ENCODE measurements around the gene PSAT1.

- TF ChIP-seq POLR2A (IDR thresholded peaks at IDR 0.05) (no peak), CTCF (IDR thresholded peaks at IDR 0.05) (no peak)
Measured at GRCh38 chr9:78267889-78268288, 29.0 kb upstream of the PSAT1 start.
